ENCODE data around the gene FRMD4A.

Gene FRMD4A

GRCh38 chr10:14330388-14331061 lies at the start of gene FRMD4A:
FRMD4A (minus strand) TSS chr10:14330924.
- DNase-seq (ENCODE audit: extremely low spot score, insufficient read length, low read depth) (no peak), FAIRE-seq (no peak)

GRCh38 chr10:14379556-14380280 lies 49.0 kb upstream of the FRMD4A start:
- no peak for FAIRE-seq
- no peak for DNase-seq (ENCODE audit: extremely low spot score, insufficient read length, low read depth)

- DNase-seq (ENCODE audit: extremely low spot score, insufficient read length, low read depth) (no peak), FAIRE-seq (no peak)
These were observed 47.8 kb upstream of the FRMD4A start for GRCh38 chr10:14378387-14378960.

GRCh38 chr10:14377591-14378175 lies 47.0 kb upstream of the FRMD4A start:
- DNase-seq (ENCODE audit: extremely low spot score, insufficient read length, low read depth) (no peak), FAIRE-seq (no peak)

- DNase-seq (ENCODE audit: extremely low spot score, insufficient read length, low read depth) (no peak), FAIRE-seq (no peak)
These were observed 44.2 kb upstream of the FRMD4A start for GRCh38 chr10:14374745-14375445.

GRCh38 chr10:14372606-14373005 lies 41.9 kb upstream of the FRMD4A start:
- DNase-seq (ENCODE audit: extremely low spot score, insufficient read length, low read depth) (no peak), FAIRE-seq (no peak)

GRCh38 chr10:14371581-14371980 lies 40.9 kb upstream of the FRMD4A start:
- DNase-seq (ENCODE audit: extremely low spot score, insufficient read length, low read depth) (no peak), FAIRE-seq (no peak)

GRCh38 chr10:14370894-14371293 lies 40.2 kb upstream of the FRMD4A start:
- DNase-seq (ENCODE audit: extremely low spot score, insufficient read length, low read depth), result no peak
- FAIRE-seq, result no peak

GRCh38 chr10:14369906-14370305 lies 39.2 kb upstream of the FRMD4A start:
- DNase-seq (ENCODE audit: extremely low spot score, insufficient read length, low read depth) (no peak), FAIRE-seq (no peak)

GRCh38 chr10:14366760-14367159 lies 36.0 kb upstream of the FRMD4A start:
- DNase-seq (ENCODE audit: extremely low spot score, insufficient read length, low read depth) (no peak), FAIRE-seq (no peak)

GRCh38 chr10:14365266-14365665 lies 34.5 kb upstream of the FRMD4A start:
- DNase-seq (ENCODE audit: extremely low spot score, insufficient read length, low read depth) (no peak), FAIRE-seq (no peak)

GRCh38 chr10:14362104-14362503 lies 31.4 kb upstream of the FRMD4A start:
- FAIRE-seq, result no peak
- no peak for DNase-seq (ENCODE audit: extremely low spot score, insufficient read length, low read depth)

GRCh38 chr10:14360961-14361360 lies 30.2 kb upstream of the FRMD4A start:
- DNase-seq (ENCODE audit: extremely low spot score, insufficient read length, low read depth), result no peak
- no peak for FAIRE-seq

GRCh38 chr10:14360515-14360914 lies 29.8 kb upstream of the FRMD4A start:
- FAIRE-seq, result no peak
- no peak for DNase-seq (ENCODE audit: extremely low spot score, insufficient read length, low read depth)

GRCh38 chr10:14358886-14359573 lies 28.3 kb upstream of the FRMD4A start:
- FAIRE-seq (no peak), DNase-seq (ENCODE audit: extremely low spot score, insufficient read length, low read depth) (no peak)

- DNase-seq (ENCODE audit: extremely low spot score, insufficient read length, low read depth), result no peak
- no peak for FAIRE-seq
These were observed 26.2 kb upstream of the FRMD4A start for GRCh38 chr10:14356921-14357320.

- FAIRE-seq (no peak), DNase-seq (ENCODE audit: extremely low spot score, insufficient read length, low read depth) (no peak)
These were observed 25.0 kb upstream of the FRMD4A start for GRCh38 chr10:14355750-14356149.

- FAIRE-seq (no peak), DNase-seq (ENCODE audit: extremely low spot score, insufficient read length, low read depth) (no peak)
These were observed 22.7 kb upstream of the FRMD4A start for GRCh38 chr10:14353291-14353913.

GRCh38 chr10:14350006-14350405 lies 19.3 kb upstream of the FRMD4A start:
- FAIRE-seq, result no peak

More at GRCh38 chr10:14350006-14350405, 19.3 kb upstream of the FRMD4A start:
- DNase-seq (ENCODE audit: extremely low spot score, insufficient read length, low read depth), result no peak

Measured in GM18507 (cell line).